NCI-H446 treated with DMSO at 0.1 percent for 48 hours (cell line): ENCODE results near the gene IQGAP3.
"Not testable (repeated sequence)": the region's sequence is repeated elsewhere in the genome, so short reads cannot be mapped to it uniquely, and the experiment has no call there.

ENCODE experiments used
- DNase-seq: peaks from one replicate; lab custom pipeline; 2025; lab: John Stamatoyannopoulos, UW

Gene IQGAP3

GRCh38 chr1:156571919-156572662 lies at the start of gene IQGAP3:
TSS of gene IQGAP3 (minus strand) at chr1:156572565. CDS start at chr1:156572529, 36 bp downstream.
- DNase-seq = peak; percentile 74

GRCh38 chr1:156619582-156619955 lies 47.2 kb upstream of the IQGAP3 start:
- DNase-seq = no peak

GRCh38 chr1:156618853-156619581 lies 46.7 kb upstream of the IQGAP3 start, which contains the start of gene HAPLN2:
TSS of gene HAPLN2 (plus strand) at chr1:156619415. CDS start at chr1:156623491, 4,076 bp downstream.
- no peak for DNase-seq

GRCh38 chr1:156616463-156616862 lies 44.1 kb upstream of the IQGAP3 start:
- peak; percentile 15 for DNase-seq

- DNase-seq = no peak
Measured at GRCh38 chr1:156615946-156616345, 43.6 kb upstream of the IQGAP3 start.

GRCh38 chr1:156612666-156613065 lies 40.3 kb upstream of the IQGAP3 start:
- no peak for DNase-seq

- DNase-seq = not testable (repeated sequence)
Measured at GRCh38 chr1:156610072-156610471, 37.7 kb upstream of the IQGAP3 start.

- DNase-seq = peak; percentile 16
Measured at GRCh38 chr1:156608981-156609380, 36.6 kb upstream of the IQGAP3 start.

- peak; percentile 79 for DNase-seq
Measured at GRCh38 chr1:156608036-156608674, 35.8 kb upstream of the IQGAP3 start.

GRCh38 chr1:156607344-156607743 lies 35.0 kb upstream of the IQGAP3 start:
- DNase-seq = not testable (repeated sequence)

GRCh38 chr1:156602557-156602993 lies 30.2 kb upstream of the IQGAP3 start:
- no peak for DNase-seq

- no peak for DNase-seq
Measured at GRCh38 chr1:156601892-156602291, 29.5 kb upstream of the IQGAP3 start.

- peak; percentile 94 for DNase-seq
Measured at GRCh38 chr1:156601122-156601830, 28.9 kb upstream of the IQGAP3 start, which contains the start of gene GPATCH4. TSS of gene GPATCH4 (minus strand) at chr1:156601479.

- no peak for DNase-seq
Measured at GRCh38 chr1:156600733-156601121, 28.4 kb upstream of the IQGAP3 start.

GRCh38 chr1:156599811-156600210 lies 27.4 kb upstream of the IQGAP3 start:
- DNase-seq = no peak

- no peak for DNase-seq
Measured at GRCh38 chr1:156598731-156599432, 26.5 kb upstream of the IQGAP3 start.

- DNase-seq = no peak
Measured at GRCh38 chr1:156598125-156598524, 25.8 kb upstream of the IQGAP3 start.

GRCh38 chr1:156596426-156596825 lies 24.1 kb upstream of the IQGAP3 start:
- no peak for DNase-seq

- no peak for DNase-seq
Measured at GRCh38 chr1:156595016-156595415, 22.7 kb upstream of the IQGAP3 start.

GRCh38 chr1:156594190-156594589 lies 21.8 kb upstream of the IQGAP3 start:
- DNase-seq = no peak

- no peak for DNase-seq
Measured at GRCh38 chr1:156593661-156593989, 21.3 kb upstream of the IQGAP3 start.
